ENCODE results near the gene LRBA. TPM values are rescaled to one million over a fixed set of nuclear protein-coding genes. Genes with fewer than 3 reads are reported as not detected.

LRBA gene
- total RNA-seq, 1 donor from 2014 or later = 26.4 TPM

- Mint-ChIP-seq H3K4me3 (ENCODE audit: unreplicated experiment) (no peak overlapping the region), H3K27ac (ENCODE audit: unreplicated experiment) (no peak overlapping the region), H3K27me3 (ENCODE audit: unreplicated experiment) (no peaks in the 10 kb centered on the region), H3K36me3 (ENCODE audit: unreplicated experiment) (no peaks in the 10 kb centered on the region), H3K9me3 (ENCODE audit: unreplicated experiment) (no peaks in the 10 kb centered on the region), H3K4me1 (ENCODE audit: low read depth, unreplicated experiment) (no peaks in the 10 kb centered on the region)
- TF ChIP-seq CTCF (IDR thresholded peaks at IDR 0.05; ENCODE audit: partially characterized antibody, unreplicated experiment) = no peak
- no peak for DNase-seq
Measured at GRCh38 chr4:150822407-150822806, 192.7 kb downstream of the LRBA start.

- Mint-ChIP-seq H3K9me3 (ENCODE audit: unreplicated experiment) (no peaks in the 10 kb centered on the region), H3K27ac (ENCODE audit: unreplicated experiment) (no peak overlapping the region), H3K36me3 (ENCODE audit: unreplicated experiment) (no peaks in the 10 kb centered on the region), H3K4me1 (ENCODE audit: low read depth, unreplicated experiment) (no peaks in the 10 kb centered on the region), H3K4me3 (ENCODE audit: unreplicated experiment) (no peak overlapping the region), H3K27me3 (ENCODE audit: unreplicated experiment) (no peaks in the 10 kb centered on the region)
- TF ChIP-seq CTCF (IDR thresholded peaks at IDR 0.05; ENCODE audit: partially characterized antibody, unreplicated experiment) = no peak
- no peak for DNase-seq
Measured at GRCh38 chr4:150821641-150822040, 193.4 kb downstream of the LRBA start.

DNA sequence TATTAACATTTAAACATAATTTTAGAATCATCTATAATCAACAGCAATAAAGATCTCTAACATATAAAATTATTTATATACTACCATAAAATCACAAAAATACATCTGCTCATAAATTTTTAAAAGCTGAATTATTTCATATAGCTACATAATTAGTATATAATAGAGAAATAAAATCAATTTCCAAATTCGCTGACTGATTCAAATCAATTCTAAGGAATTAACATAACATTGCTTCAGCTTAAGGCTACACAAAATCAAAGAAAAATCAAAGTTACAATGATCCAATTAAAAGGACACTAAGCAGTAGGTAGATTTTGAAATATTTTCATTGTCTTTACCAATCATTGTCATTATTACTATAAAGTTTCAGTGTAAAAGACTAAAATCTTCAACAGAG is 194.7 kb downstream of the LRBA start:
- no peaks in the 10 kb centered on the region for H3K9me3 Mint-ChIP-seq (ENCODE audit: unreplicated experiment)
- no peaks in the 10 kb centered on the region for H3K4me1 Mint-ChIP-seq (ENCODE audit: low read depth, unreplicated experiment)
- DNase-seq = no peak
- TF ChIP-seq CTCF (IDR thresholded peaks at IDR 0.05; ENCODE audit: partially characterized antibody, unreplicated experiment) = no peak
- H3K4me3 Mint-ChIP-seq (ENCODE audit: unreplicated experiment) = no peak overlapping the region
- no peak overlapping the region for H3K27ac Mint-ChIP-seq (ENCODE audit: unreplicated experiment)
- peaks cover 2% of the 10 kb centered on the region for H3K27me3 Mint-ChIP-seq (ENCODE audit: unreplicated experiment)
- H3K36me3 Mint-ChIP-seq (ENCODE audit: unreplicated experiment) = no peaks in the 10 kb centered on the region

DNA sequence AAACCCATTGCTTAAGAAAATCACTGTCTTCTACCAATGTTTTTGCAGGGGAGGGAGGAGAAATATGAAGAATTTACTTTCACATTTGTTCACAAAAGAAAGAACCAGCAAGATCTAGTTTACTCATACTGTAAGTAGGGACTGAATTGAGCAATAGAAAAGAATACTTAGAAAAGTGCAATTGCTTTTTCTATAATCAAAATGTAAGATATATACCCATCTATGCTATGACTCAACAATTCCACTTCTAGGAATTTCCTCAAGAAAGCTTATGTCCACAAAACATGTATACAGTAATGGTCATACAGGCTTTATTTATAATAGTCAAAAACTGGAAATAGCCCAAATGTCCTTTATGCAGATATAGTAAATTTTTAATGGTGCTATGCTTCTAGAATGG is 196.4 kb downstream of the LRBA start:
- peaks cover 2% of the 10 kb centered on the region for H3K27me3 Mint-ChIP-seq (ENCODE audit: unreplicated experiment)
- no peaks in the 10 kb centered on the region for H3K36me3 Mint-ChIP-seq (ENCODE audit: unreplicated experiment)
- no peak overlapping the region for H3K27ac Mint-ChIP-seq (ENCODE audit: unreplicated experiment)
- no peaks in the 10 kb centered on the region for H3K4me1 Mint-ChIP-seq (ENCODE audit: low read depth, unreplicated experiment)
- TF ChIP-seq CTCF (IDR thresholded peaks at IDR 0.05; ENCODE audit: partially characterized antibody, unreplicated experiment) = no peak
- DNase-seq = no peak
- H3K4me3 Mint-ChIP-seq (ENCODE audit: unreplicated experiment) = no peak overlapping the region
- H3K9me3 Mint-ChIP-seq (ENCODE audit: unreplicated experiment) = no peaks in the 10 kb centered on the region

- TF ChIP-seq CTCF (IDR thresholded peaks at IDR 0.05; ENCODE audit: partially characterized antibody, unreplicated experiment) = no peak
- peaks cover 2% of the 10 kb centered on the region for H3K27me3 Mint-ChIP-seq (ENCODE audit: unreplicated experiment)
- no peaks in the 10 kb centered on the region for H3K4me1 Mint-ChIP-seq (ENCODE audit: low read depth, unreplicated experiment)
- no peak overlapping the region for H3K4me3 Mint-ChIP-seq (ENCODE audit: unreplicated experiment)
- no peak for DNase-seq
- no peaks in the 10 kb centered on the region for H3K36me3 Mint-ChIP-seq (ENCODE audit: unreplicated experiment)
- no peaks in the 10 kb centered on the region for H3K9me3 Mint-ChIP-seq (ENCODE audit: unreplicated experiment)
- H3K27ac Mint-ChIP-seq (ENCODE audit: unreplicated experiment) = no peak overlapping the region
Measured at GRCh38 chr4:150817804-150818528, 197.1 kb downstream of the LRBA start.

Measured in glutamatergic neuron (in vitro differentiated cells).